HG03520 (cell line): Measurements from ENCODE around the gene TMEFF2.

Source experiments
- ATAC-seq: cut with Tn5 transposase; IDR thresholded peaks from one replicate; pipeline ENCODE4 v1.9.1; 2021; ENCODE audit warnings: mild to moderate bottlenecking, moderate library complexity; ENCODE audit not compliant: unreplicated experiment

TMEFF2 gene

DNA sequence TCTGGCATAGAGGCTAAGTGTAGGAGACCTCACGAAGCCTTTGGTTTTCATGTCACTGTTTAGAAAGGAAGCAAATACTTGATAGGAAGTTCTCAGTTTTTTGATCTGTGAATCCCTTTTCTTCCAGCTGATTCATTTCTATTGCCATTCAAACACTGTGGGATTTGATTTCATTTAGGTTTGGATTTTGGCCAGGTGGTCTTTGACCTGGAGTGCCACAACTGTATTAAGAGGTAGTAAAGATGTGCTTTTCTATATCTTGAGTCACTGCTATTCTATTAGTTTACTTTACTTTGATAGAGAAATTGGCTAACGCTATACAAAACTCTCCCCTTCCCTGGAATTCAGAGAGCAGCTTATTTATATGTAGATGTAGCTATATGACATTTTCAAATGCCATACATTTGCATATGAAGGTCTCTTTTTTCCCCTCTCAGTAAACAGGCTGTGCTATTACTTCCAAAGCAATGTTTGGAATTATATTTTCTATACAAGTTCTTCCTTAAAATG lies 215.5 kb downstream of the TMEFF2 start:
- ATAC-seq: no peak

DNA sequence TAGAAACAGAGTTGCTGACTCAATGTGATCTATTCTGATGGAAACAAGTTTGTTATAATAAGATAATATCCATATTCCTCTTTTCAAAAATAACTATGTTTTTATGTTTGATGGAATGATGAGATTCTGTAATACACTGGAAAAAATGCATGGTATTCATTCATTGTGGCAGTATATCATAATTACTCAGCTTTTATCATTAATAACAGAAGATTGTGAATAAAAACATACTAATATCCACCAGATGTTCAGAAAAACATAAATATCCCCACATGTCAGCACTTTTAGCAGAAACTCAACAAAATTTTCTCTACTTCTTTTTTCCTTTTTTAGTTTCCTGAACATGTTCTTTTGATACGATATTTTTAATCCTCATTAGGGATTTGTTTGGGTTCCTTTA lies 217.0 kb downstream of the TMEFF2 start:
- no peak for ATAC-seq

DNA sequence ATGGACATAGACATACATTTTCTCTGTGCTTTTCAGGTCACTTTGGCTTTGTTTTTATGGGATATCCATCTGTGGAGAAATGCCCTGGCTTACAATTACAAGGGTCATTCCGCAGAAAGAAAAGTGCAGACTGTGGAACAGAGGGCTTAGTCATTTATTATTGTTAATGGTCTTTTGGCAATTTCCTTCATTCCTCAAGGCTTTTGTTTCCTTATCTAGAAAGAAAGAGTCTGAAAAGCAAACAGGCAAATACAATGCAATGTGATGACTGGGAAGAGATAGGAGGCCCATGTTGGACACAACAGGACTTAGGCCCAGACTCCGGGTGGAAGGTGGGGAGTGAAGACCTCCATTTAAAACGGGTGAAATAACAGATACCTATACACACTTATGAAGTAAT lies 218.3 kb downstream of the TMEFF2 start:
- ATAC-seq: no peak

DNA sequence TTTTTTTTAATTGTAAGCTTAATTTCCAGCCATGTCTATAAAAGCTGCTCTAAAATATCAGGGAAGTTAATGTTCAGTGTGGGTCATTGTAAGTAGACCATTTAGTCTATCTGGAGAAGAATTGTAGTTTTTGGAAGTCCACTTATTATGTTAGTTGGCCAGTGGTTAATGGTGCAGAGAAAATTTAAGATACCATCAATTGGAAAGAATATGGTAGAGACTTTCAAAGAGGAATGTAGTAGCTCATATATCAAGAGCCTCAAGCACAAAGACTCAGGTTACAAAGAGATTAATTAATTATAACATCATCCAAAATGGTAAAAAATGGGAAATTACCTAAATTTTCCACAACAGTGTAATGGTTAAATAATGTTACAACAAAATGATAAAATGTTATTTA lies 220.1 kb downstream of the TMEFF2 start:
- no peak for ATAC-seq

DNA sequence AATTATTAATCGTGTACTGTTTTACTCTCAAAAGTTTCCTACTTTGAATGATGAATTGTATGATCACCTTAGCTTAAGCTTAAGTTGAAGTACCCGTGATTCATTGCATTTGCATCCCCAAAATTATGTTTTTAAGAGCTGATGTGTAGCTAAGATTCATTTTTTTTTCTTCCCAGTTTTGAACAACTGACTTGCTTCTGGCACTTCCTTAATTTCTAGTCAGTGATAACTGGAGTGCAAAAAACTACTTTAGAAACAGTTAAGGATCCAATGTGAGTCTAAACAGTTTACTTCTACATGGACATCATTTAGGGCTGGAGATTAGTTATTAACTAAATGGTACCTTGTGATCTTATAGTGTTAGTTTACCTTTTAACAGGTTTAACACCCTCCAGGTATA lies 223.9 kb downstream of the TMEFF2 start:
- no peak for ATAC-seq

DNA sequence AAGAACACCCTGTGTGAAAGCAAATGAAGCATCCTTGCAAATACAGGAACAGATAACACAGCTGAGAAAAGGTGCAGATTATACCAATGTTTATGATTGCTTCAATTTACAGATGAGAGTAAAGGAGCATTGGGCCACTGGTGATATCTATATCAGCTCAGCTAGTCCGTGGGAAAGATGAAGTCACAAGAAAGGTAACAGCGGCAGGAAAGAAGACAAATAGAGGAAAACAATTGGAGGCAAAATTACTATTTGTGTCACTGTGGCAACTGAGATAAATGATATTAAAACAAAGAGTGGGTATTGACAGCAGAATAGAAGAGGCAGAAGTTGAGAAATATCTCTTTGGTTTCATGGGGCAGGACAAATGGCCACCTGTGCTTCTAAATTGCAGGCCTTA lies 226.6 kb downstream of the TMEFF2 start:
- ATAC-seq: no peak

DNA sequence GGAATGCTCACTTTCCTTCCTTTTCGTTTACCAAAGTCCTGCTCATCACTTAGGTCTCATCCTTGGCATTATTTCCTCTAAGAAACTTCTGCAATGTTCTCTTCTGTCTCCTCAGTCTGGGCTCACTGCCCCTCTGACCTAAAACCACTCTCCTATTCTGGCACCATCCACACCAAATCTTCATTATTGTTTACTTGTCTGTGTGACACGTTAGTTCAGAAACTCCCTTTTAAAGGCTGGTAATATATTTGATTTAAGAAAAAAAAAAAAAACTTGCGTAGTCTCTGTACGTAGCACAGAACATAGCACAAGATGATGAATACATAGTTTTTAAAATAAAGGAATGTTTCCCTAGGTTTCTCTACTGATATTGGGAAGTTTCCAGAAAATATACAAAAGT lies 229.0 kb downstream of the TMEFF2 start:
- no peak for ATAC-seq

DNA sequence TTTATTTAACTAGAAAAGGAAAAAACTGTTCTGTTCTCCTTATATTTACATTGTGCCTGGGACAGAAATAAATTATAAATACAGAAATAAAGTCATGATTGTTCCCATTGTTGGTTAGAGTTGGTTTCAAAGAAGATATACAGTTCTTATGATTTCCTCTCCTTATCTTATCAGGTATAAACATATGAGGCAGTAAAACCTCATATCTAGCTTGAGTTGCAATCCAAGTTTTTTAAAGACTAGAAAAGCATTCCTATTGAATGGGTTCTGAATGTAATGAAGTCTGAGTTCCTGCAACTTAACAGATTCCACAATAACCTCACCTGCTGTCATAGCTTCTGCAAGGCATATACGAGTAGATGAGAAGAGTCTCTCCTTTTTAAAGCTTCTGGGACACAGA lies 233.2 kb downstream of the TMEFF2 start:
- ATAC-seq: no peak

DNA sequence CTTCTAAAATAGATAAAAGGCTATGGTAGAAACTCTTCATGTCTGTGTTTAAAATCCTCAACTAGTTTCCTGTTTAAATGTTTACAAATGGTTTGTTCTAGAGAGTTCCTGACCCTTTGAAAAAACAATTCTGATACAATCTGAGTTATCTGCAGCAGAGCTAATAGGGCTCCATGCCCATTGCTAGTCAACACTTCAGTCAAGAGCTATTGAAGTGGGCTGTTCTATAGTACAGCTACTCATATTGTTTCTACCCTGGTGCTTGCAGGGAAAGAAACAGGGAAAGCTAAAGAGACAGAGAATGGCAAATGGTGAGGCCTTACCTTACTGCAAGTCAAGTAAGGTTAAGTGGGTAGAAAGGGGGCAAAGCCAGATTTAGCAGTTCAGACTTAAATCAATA lies 235.5 kb downstream of the TMEFF2 start:
- ATAC-seq: no peak

DNA sequence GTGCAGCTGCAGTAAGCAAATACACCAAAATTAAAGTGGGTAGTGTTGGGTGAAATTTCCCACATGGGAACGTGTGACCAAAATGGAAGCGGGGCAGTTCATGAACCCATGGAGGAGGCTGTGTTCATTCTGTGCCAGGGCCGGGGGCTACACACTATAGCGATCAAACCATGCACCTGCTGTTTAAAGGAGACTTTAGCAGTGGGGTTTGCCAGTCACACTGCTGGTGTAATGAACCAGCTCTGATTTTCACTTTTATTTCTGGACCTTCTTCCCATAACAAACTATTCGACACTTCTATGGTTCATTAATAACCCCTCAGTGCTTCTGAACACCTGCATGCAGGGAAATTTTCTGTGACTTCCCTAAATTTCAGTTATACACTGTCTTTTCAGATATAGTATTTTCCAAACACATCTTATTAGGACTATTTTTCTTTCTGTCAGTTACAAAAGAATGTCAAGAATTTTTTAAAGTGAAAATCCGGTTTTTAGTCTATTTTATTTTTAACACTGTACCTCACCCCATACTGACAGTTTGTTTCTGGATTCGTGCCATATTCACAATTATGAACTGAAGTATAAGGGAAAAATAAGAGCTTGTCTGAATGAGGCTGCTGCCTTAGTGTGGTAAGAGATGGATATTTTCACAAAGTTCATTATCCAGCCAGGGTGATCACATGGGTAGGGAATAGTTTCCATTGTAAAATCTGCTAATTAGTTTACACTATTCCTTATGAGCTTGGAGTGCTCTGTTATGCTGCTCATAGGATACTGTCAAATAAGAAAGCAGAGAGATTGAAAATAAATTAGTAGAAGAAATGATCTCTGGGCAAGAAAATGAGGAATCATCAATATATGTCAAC lies 236.5 kb downstream of the TMEFF2 start:
- no peak for ATAC-seq

DNA sequence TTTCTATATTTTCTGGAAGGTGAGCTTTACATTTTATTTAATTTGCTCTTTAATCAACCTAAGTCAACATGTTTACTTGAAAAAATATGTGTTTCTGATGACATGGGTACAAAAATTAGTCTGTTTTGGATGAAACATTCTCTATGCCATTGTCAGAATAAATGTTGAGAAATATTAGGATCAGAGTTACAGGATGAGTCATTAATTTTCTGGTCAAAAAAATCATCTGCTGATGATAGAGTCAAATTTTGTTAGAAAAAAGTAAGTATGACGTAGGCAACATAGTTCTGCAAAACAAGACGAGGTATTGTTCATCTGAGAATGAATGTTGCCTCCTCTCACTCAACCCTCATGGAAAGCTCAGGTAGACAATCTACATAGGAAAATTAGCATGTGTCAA lies 240.3 kb downstream of the TMEFF2 start:
- no peak for ATAC-seq

DNA sequence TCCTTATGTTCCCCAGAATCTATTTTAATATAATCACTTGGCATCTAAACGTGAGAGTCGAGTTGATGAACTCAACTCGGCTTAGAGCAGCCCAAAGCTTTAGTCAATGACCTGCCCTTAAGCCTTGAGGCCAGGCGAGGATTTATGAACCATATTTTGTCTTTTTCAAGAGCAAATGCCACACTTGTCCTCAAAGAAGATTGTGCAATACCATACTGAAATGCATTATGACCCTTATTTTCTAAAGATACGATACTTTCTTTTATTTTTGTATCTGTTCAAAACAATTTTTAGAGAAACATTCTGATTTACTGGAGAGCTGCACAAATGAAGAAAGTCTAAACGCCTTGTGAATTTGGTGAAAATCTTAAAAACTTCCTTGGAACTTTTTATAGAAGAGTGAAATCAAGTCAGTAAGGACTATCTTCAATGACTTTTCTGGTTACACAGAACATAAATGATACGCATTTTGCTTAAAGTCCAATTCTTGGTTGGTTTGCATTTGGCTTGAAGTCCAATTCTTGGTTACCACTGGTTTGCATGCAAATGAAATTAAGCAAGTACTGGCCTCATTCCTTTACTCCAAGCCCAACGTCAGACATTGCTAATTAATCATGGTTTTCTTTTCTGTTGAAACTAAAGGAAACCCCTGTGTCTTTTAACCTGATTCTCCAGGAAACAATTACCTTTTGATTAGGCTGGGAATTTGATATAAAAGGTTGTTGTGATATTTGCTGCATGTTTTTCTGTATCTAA lies 242.0 kb downstream of the TMEFF2 start:
- ATAC-seq: no peak

DNA sequence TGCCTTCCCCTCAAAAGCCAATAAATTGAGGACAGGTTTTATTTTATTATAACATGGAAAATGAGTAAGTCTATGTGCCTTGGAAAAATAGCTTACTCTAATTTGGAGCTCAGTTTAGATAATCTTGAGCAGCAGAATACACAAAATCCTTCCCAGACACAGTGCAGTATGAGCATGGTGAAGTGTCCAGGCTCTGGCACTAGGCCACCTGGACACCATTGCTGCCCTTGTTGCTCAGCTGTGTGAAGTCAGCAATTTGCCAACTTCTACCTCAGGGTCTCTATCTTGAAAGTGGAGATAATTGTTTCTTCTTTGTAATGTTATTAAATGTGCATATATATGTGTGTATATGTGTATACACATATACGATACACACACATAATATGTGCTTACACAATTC lies 242.9 kb downstream of the TMEFF2 start:
- no peak for ATAC-seq

DNA sequence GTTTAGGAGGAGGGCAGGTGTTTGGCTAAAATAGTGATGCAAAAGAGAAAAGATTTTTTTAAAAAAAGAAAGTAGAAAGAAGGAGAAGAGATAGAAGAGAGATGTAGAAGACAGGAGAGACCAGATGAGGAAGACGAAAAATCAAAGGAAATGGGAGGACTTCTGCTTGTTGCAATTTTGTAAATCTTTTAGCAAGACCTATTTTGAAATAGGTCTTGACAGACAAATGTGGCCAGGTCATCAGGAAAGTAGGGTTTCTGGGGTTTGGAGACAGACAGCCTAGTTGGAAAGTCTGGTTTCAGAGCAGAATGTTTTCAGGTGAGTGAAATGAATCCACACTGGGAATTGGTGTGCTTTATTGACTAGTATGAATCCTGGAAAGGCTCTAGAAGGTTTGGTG lies 243.4 kb downstream of the TMEFF2 start:
- no peak for ATAC-seq

DNA sequence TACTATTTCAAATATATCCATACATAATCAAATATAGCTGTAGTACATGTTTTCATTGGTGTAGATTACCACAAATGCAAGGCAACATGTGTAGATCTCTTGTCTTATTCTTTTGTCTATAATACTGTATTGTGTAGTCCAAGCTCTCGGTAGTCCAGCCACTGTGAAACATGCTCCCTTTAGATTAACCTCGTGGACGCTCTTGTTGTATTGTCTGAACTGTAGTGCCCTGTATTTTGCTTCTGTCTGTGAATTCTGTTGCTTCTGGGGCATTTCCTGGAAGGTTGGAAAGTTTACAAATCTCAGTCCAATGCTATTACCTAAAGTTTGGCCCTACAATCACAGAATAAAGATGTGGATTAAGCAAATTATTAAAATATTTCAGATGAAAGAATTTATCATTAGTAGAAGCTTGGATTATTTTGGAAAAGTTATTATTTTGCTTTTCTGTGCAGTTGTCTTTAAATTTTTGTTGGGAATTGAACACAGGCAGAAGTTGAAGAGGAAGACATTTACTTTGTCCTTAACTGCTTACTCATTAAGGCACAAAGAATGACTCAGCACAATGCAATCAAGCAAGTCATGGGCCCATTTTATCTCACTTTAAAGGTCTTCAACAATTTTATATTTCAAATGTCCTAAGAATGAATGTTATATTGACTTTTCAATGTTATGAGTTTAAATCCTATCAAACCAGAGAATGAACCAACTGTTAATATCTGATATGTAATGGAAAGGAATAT lies 244.4 kb downstream of the TMEFF2 start:
- no peak for ATAC-seq

DNA sequence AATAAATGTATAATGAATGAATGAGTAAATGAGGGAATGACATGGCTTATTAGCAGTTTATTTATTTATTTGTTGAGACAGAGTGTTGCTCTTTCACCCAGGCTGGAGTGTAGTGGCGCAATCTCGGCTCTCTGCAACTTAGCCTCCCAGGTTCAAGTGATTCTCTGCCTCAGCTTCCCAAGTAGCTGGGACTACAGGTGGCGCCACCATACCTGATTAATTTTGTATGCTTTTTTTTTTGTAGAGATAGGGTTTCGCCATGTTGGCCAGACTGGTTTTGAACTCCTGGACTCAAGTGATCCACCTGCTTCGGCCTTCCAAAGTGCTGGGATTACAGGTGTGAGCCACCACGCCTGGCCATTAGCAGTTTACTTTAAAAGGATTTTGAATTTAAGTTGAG lies 247.5 kb downstream of the TMEFF2 start:
- no peak for ATAC-seq

DNA sequence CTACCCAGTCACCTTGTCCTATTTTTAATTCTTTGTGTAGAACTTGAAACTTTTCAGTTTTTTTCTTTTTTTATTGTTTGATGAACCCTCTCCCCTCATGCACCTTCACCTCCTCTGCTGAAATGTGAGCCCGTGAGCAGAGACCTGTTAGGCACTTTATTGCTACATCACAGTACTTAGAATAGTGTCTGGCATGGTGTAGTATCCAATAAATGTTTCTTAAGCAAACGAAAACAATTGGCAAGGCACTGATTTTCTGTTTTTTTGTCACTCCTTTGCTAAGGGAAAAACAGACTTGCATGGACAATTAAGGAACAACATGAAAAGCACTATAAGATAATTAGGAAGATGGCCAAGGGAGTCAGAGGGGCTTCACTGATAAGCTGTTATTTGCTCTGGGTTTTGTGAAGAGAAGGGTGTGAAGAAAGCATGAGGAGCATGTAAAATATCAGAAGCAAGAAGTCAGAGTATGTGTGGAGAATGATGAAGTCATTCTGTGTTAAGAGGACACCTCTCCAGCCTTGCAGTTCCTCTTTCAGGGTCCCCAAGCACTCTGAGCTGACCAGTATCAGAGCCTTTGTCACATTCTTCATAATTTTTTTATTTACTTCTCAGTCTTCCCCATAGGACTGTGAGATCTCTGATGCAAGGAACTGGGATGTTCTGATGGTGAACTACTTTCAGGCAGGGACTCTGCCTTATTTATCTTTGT lies 248.1 kb downstream of the TMEFF2 start:
- no peak for ATAC-seq

DNA sequence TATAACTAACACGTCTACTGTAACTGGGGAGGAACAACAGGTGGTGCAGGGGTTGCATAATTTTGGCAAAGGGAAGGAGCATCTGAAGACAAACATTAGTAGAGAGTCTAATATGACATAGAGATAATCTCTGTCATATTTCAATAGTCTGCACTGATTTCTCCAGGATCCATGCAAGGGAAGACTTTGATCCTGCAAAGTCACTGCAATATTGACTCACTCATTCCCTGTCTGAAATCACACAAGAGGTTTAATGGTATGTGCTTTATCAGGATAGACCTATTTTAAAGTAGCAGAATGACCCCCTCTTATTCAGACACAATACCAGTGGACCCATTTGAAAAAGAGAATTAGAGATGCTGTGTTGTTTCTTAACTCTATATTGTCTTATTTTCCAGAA lies 249.1 kb downstream of the TMEFF2 start:
- no peak for ATAC-seq

DNA sequence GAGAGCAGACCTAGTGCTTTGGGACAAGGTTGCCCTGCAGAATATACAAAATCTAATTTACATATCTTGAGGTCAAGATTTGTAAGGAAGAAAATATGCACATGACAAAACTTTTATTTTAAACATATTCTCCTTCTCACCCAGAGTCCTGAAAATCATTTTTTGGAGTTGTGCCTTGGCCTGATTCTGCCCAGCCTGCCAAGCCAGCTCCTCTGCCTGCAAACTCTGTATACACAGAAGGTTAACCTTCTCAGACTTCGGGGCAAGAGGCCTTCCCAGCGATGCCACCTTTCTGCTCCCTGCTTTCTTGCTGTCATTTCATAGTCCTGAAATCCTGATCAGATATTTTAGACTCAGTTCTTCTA lies 252.0 kb downstream of the TMEFF2 start:
- no peak for ATAC-seq

DNA sequence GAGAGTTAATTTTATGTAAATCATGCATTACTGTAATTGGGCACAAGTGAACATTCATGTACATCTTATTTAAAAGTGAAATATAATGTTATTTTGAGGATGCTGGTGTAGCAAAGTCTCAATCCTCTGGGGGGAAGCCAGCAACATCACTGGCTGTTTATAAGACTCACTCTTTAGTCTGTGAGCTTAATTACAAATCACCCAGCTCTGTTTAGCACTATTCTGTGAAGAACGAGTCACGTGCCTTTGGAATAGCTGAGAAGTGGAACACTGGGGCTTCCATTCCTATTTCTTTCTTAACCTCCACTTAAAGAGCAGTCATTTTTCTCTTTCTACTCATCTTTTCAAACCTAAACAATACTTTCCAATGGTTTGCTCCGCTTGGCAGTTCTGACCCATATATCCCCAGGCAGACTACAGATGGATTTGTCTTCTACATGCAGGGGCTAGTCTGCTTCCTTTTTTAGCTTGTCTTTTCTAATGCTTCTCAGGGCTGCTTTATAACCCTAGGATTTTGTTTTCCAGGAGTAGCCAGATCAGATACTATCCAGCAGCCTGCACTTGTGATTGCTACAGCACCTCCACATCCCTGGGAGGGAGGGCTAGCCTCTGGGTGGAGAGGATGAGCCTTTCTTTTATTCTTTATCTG lies 252.5 kb downstream of the TMEFF2 start:
- ATAC-seq: no peak
